Measurements from ENCODE around the gene UNC13C.

- TF ChIP-seq, protein P1, sequence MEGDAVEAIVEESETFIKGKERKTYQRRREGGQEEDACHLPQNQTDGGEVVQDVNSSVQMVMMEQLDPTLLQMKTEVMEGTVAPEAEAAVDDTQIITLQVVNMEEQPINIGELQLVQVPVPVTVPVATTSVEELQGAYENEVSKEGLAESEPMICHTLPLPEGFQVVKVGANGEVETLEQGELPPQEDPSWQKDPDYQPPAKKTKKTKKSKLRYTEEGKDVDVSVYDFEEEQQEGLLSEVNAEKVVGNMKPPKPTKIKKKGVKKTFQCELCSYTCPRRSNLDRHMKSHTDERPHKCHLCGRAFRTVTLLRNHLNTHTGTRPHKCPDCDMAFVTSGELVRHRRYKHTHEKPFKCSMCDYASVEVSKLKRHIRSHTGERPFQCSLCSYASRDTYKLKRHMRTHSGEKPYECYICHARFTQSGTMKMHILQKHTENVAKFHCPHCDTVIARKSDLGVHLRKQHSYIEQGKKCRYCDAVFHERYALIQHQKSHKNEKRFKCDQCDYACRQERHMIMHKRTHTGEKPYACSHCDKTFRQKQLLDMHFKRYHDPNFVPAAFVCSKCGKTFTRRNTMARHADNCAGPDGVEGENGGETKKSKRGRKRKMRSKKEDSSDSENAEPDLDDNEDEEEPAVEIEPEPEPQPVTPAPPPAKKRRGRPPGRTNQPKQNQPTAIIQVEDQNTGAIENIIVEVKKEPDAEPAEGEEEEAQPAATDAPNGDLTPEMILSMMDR (IDR thresholded peaks at IDR 0.05), result no peak
- TF ChIP-seq POLR2A (IDR thresholded peaks at IDR 0.05) (no peak), POLR2AphosphoS5 (IDR thresholded peaks at IDR 0.05) (no peak), EP300 (IDR thresholded peaks at IDR 0.05) (no peak)
Observed at GRCh38 chr15:53955396-53955795, 22.8 kb upstream of the UNC13C start.
